ENCODE measurements around the gene SAMD10.

SAMD10 gene

GRCh38 chr20:63957690-63958441 is 21.6 kb downstream of the SAMD10 start:
- FAIRE-seq, result no peak

GRCh38 chr20:63957004-63957689 is 22.3 kb downstream of the SAMD10 start:
- FAIRE-seq, result no peak
- DNase-seq (ENCODE audit: insufficient read length, low spot score), result no peak

More at GRCh38 chr20:63957690-63958441, 21.6 kb downstream of the SAMD10 start:
- DNase-seq (ENCODE audit: insufficient read length, low spot score), result no peak

- no peak for FAIRE-seq
- no peak for DNase-seq (ENCODE audit: insufficient read length, low spot score)
Observed at GRCh38 chr20:63956664-63957003, 22.8 kb downstream of the SAMD10 start.

GRCh38 chr20:63955827-63956663 is 23.4 kb downstream of the SAMD10 start, which contains the start of gene UCKL1:
Gene UCKL1 (minus strand): TSS chr20:63956416. CDS start chr20:63956372, 44 bp downstream.
- FAIRE-seq, result peak; percentile 45
- peak; percentile 95 for DNase-seq (ENCODE audit: insufficient read length, low spot score)

- DNase-seq (ENCODE audit: insufficient read length, low spot score) (no peak), FAIRE-seq (no peak)
Observed at GRCh38 chr20:63955281-63955826, 24.1 kb downstream of the SAMD10 start.

- FAIRE-seq, result no peak
- DNase-seq (ENCODE audit: insufficient read length, low spot score), result no peak
Observed at GRCh38 chr20:63953764-63954429, 25.5 kb downstream of the SAMD10 start.

- no peak for FAIRE-seq
Observed at GRCh38 chr20:63952769-63953168, 26.7 kb downstream of the SAMD10 start.

GRCh38 chr20:63952210-63952535 is 27.3 kb downstream of the SAMD10 start:
- no peak for FAIRE-seq
- DNase-seq (ENCODE audit: insufficient read length, low spot score), result no peak

More at GRCh38 chr20:63952769-63953168, 26.7 kb downstream of the SAMD10 start:
- DNase-seq (ENCODE audit: insufficient read length, low spot score), result no peak

GRCh38 chr20:63951398-63952209 is 27.8 kb downstream of the SAMD10 start:
- FAIRE-seq, result no peak
- no peak for DNase-seq (ENCODE audit: insufficient read length, low spot score)

- no peak for DNase-seq (ENCODE audit: insufficient read length, low spot score)
Observed at GRCh38 chr20:63950701-63951397, 28.6 kb downstream of the SAMD10 start.

GRCh38 chr20:63947638-63948456 is 31.6 kb downstream of the SAMD10 start:
- FAIRE-seq (no peak), DNase-seq (ENCODE audit: insufficient read length, low spot score) (no peak)

More at GRCh38 chr20:63950701-63951397, 28.6 kb downstream of the SAMD10 start:
- FAIRE-seq, result no peak

GRCh38 chr20:63946986-63947637 is 32.3 kb downstream of the SAMD10 start:
- FAIRE-seq (no peak), DNase-seq (ENCODE audit: insufficient read length, low spot score) (no peak)

- FAIRE-seq (no peak), DNase-seq (ENCODE audit: insufficient read length, low spot score) (no peak)
Observed at GRCh38 chr20:63945921-63946920, 33.2 kb downstream of the SAMD10 start.

GRCh38 chr20:63945031-63945658 is 34.3 kb downstream of the SAMD10 start:
- no peak for DNase-seq (ENCODE audit: insufficient read length, low spot score)
- no peak for FAIRE-seq

- no peak for DNase-seq (ENCODE audit: insufficient read length, low spot score)
- no peak for FAIRE-seq
Observed at GRCh38 chr20:63944078-63944941, 35.1 kb downstream of the SAMD10 start.
